Measurements from ENCODE around the gene ALPK3.

ALPK3 gene

DNA sequence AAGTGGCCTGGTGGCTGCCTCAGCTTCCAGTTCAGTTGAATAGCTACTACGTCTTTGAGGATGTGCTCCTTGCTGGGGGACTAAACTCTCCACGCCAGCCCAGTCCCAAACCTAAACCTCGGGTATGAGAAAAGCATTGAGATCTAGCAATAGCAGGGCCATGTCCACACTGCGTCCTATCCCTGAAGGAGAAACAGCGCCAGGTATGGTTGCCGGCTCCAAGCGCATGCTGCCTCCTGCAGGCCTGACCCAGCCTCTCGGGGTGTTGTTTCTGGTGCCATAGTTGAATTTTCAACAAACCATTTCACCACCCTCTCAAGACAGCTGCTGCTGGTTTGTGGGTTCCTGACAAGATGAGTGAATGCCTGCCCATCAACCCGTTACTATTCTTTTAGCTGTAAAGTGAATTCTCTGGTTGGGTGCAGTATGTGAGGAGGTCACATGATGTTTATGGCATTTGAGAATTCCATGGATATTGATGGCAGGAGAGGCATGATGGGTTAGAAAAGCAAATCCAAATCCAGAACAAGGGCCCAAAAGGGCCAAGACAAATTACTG lies 54.4 kb downstream of the ALPK3 start:
- Histone ChIP-seq H3K27me3 (ENCODE audit: control insufficient read depth, low read length) (peaks cover 6% of the 10 kb centered on the region; the same call in 1 of the 2 replicates), H3K4me2 (ENCODE audit: low read length) (no peak overlapping the region), H3K27ac (ENCODE audit: low read depth, low read length) (no peak overlapping the region), H3K4me3 (ENCODE audit: low read length) (no peak overlapping the region), H3K36me3 (ENCODE audit: control insufficient read depth, low read length) (no peaks in the 10 kb centered on the region), H3F3A (ENCODE audit: control insufficient read depth, insufficient read depth) (no peaks in the 10 kb centered on the region), H3K9me3 (ENCODE audit: control insufficient read depth, insufficient read depth, low read length) (no peaks in the 10 kb centered on the region), H3K4me1 (ENCODE audit: control insufficient read depth, low read length) (no peaks in the 10 kb centered on the region), H3K9me2 (replicated peaks; ENCODE audit: control insufficient read depth, low read length) (no peaks in the 10 kb centered on the region), H4K20me1 (ENCODE audit: control insufficient read depth, insufficient read depth, low read depth, low read length) (no peaks in the 10 kb centered on the region), H3K79me2 (ENCODE audit: control insufficient read depth, low read length) (no peaks in the 10 kb centered on the region)
- TF ChIP-seq EZH2phosphoT487 (IDR thresholded peaks at IDR 0.05; ENCODE audit: borderline replicate concordance, low read length) (no peak), CTCF (IDR thresholded peaks at IDR 0.05; ENCODE audit: low read depth, low read length, poor library complexity, severe bottlenecking) (no peak)

DNA sequence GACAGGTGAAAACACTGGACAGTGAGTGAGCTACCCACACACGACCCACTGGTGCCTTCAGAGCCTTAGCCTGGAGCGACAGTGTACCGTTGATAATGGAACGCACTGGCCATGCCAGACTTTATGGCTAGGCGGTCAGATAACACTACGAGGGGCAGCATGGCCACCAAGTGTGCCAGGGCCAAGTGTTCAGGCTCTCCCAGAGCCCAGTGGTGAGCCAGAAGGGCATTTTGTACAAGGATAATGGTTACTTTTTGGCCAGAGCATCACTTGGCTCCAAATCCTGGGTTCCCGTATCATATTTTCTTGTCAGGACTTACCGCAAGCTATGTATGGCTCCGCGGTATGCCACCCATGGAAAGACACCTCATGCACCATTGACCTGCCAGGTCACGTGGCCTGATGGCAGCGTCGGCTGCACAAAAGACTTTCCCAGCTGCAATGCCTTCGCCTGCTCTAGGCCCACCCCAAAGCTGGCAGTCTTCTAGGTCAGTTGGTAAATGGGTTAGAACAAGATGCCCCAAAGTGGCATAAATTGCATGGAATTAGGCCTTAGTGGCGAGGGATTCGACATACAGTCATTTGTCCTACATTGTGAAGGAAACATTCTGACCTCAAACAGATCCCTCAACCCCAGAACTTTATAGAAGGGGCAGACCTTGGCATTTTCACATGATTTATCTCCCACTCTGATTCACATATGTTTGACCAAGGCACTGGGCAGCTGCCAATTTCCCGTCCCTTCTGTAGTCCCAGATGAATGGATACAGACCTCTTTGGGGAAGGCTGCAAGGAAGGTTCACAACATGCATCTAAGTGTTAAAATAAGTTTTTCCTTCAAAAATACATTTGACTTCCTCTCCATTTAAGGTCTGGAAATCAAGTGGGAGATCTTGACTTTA lies 55.1 kb downstream of the ALPK3 start:
- no peak overlapping the region for H3K27ac ChIP-seq (ENCODE audit: low read depth, low read length)
- H3F3A ChIP-seq (ENCODE audit: control insufficient read depth, insufficient read depth) = no peaks in the 10 kb centered on the region
- H3K9me2 ChIP-seq (replicated peaks; ENCODE audit: control insufficient read depth, low read length) = no peaks in the 10 kb centered on the region
- TF ChIP-seq EZH2phosphoT487 (IDR thresholded peaks at IDR 0.05; ENCODE audit: borderline replicate concordance, low read length) = no peak
- no peak for TF ChIP-seq CTCF (IDR thresholded peaks at IDR 0.05; ENCODE audit: low read depth, low read length, poor library complexity, severe bottlenecking)
- H3K9me3 ChIP-seq (ENCODE audit: control insufficient read depth, insufficient read depth, low read length) = no peaks in the 10 kb centered on the region
- no peaks in the 10 kb centered on the region for H3K36me3 ChIP-seq (ENCODE audit: control insufficient read depth, low read length)
- peaks cover 6% of the 10 kb centered on the region; the same call in 1 of the 2 replicates for H3K27me3 ChIP-seq (ENCODE audit: control insufficient read depth, low read length)
- H3K4me3 ChIP-seq (ENCODE audit: low read length) = no peak overlapping the region
- H3K4me2 ChIP-seq (ENCODE audit: low read length) = no peak overlapping the region
- no peaks in the 10 kb centered on the region for H3K79me2 ChIP-seq (ENCODE audit: control insufficient read depth, low read length)
- H3K4me1 ChIP-seq (ENCODE audit: control insufficient read depth, low read length) = no peaks in the 10 kb centered on the region
- H4K20me1 ChIP-seq (ENCODE audit: control insufficient read depth, insufficient read depth, low read depth, low read length) = no peaks in the 10 kb centered on the region

- Histone ChIP-seq H3F3A (ENCODE audit: control insufficient read depth, insufficient read depth) (no peaks in the 10 kb centered on the region), H3K9me3 (ENCODE audit: control insufficient read depth, insufficient read depth, low read length) (no peaks in the 10 kb centered on the region), H3K27ac (ENCODE audit: low read depth, low read length) (no peak overlapping the region), H4K20me1 (ENCODE audit: control insufficient read depth, insufficient read depth, low read depth, low read length) (no peaks in the 10 kb centered on the region), H3K27me3 (ENCODE audit: control insufficient read depth, low read length) (peaks cover 6% of the 10 kb centered on the region; the same call in 1 of the 2 replicates), H3K9me2 (replicated peaks; ENCODE audit: control insufficient read depth, low read length) (no peaks in the 10 kb centered on the region), H3K4me3 (ENCODE audit: low read length) (no peak overlapping the region), H3K4me2 (ENCODE audit: low read length) (no peak overlapping the region), H3K79me2 (ENCODE audit: control insufficient read depth, low read length) (no peaks in the 10 kb centered on the region), H3K4me1 (ENCODE audit: control insufficient read depth, low read length) (no peaks in the 10 kb centered on the region), H3K36me3 (ENCODE audit: control insufficient read depth, low read length) (no peaks in the 10 kb centered on the region)
- TF ChIP-seq CTCF (IDR thresholded peaks at IDR 0.05; ENCODE audit: low read depth, low read length, poor library complexity, severe bottlenecking) (no peak), EZH2phosphoT487 (IDR thresholded peaks at IDR 0.05; ENCODE audit: borderline replicate concordance, low read length) (no peak)
Measured at GRCh38 chr15:84873997-84874396, 56.8 kb downstream of the ALPK3 start.
